ENCODE results near the gene HECW1.
"Not testable (repeated sequence)": the region's sequence is repeated elsewhere in the genome, so short reads cannot be mapped to it uniquely, and the experiment has no call there.

Gene HECW1

DNA sequence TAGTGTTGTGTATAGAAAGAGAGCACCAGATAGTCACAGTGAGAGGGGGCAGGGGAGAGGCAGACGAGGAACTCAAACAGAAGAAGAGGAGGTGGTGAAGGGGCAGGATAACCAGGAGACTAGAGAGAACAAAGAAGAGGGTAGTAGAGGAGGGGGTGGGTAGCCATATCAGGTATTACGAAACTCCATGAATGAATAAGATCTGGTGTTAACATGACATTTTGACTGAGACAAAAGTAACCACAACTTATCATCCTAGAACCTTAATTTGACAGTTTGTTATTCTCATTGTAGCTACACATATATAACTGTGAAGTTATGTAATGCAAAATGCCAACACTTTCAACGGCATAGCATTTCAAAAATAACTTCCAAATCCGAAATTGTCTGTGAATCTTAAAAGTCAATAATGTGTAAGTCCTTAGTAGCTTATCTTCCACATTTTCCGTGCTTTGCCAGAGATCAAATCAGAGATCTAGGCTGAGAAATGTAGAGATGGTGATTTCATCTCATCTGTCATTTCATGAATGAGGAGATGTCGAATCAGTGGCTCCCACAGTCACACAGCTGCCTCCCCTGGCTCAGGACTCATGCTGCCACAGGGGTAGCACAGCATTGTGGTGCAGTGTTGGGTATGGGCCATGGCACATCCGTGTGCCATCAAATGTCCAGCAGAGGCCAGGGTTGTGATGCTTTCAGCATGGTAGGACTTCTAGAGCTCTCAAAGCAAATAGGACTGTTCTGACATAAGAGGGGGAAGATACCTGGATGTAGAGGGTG is 202.1 kb downstream of the HECW1 start:
- peak; percentile 2 for DNase-seq

DNA sequence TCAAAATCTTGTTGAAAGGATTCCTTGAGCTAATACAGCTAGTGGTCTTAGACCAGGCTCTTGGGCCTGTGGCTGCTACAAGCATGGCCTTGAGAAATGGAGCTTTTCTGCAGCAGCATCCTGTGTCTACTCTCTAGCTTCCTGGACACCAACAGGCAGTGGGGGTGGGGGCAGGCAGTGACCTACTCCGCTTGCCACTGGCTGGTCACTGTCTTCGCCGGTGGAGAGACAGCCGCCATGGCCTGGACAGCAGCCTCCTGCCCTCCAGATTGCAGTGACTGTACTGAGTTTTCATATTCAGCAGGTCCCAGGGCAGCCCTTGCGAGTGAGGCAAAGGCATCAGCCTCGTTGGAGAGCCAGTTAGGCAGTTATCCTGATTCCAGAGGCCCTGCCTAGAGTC is 204.6 kb downstream of the HECW1 start:
- DNase-seq: no peak

DNA sequence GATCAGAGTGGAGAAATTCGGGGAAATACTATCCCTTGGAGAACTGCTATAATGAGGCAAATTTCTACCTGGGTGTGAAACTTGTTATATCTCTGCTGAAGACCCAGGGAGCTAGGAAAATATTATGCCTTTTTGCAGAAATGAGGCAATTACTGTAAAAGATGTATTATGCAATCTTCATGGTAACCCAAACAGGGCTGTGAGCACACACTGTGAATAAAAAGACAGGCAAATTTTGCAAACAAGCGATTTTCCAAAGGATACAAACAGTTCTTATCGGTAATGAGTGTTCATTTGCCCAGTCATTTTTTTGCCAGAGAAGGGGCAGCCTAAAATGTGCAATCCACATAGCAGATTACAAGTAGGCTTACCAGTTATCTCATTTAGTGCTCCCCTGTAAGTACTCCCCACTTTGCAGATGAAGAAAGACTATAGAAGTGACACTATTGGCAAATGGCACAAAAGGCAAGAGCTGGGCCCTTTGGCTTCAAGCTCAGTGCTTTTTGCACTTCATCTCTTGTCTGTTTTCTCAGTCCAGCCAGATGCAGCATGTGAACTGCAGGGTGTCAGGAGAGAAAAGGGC is 205.8 kb downstream of the HECW1 start:
- no peak for DNase-seq

DNA sequence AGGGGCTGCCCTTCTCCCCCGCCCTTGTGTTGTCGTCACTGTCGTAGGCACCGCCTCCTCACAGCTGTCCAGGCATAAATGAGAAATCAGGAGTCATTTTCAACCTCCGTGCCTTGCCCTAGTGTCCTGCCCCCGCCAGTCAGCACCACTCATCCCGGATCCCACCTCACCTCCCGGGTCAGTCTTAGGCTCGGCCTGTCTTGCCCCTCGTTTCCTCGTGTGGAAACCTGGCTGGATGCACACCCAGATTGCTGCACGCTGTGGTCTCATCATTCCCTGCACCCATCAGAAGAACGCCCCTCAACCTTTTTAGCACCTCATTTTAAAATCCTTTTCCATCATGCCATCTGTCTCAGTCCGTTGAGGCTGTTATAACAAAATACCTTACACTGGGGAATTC is 213.1 kb downstream of the HECW1 start:
- DNase-seq: no peak

DNA sequence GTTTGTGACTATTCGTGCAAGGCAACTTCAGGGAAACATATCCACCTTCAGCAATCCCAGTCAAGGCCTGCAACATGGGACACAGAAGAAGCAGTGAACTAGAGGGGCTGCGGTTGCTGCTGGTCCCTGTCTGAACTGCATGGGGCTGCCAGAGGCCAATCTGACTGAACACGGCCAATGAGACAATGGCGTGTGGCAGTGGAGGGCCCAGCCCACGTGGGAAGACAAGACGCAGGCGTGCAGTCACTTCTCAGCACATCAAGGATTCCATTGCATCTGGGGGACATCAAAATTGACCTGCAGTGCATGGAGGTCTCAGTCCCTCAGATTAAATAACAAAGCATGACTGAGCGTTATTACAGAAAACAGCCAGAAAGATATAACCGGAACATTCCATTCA is 215.9 kb downstream of the HECW1 start:
- DNase-seq: no peak

DNA sequence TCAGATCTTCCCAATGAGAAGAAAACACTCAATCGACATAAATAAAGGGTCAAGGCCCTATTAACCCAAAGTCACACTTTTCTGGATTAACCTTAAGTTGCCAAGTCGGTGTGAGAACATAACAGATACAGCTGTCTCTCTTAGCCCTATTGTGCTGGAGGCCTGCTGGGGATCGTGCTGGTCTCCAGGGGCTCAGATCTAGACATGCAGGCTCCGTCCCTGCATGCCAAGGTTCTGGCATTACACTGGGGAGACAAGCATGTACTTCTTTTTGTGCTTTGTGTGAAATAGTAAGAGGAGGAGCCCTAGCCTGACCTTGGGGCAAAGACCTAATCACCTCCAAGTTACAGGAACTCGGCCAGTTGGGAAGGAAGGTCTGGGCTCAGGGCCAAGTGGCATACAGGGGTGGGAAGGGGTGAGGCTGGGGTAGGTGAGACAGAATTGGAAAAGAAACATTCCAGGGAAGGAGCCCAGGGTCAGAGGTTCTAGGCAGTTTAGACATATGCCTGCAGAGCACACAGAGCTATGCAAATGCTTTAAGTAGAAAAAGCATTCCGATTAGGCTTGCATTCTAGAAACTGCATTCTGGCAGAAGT is 216.4 kb downstream of the HECW1 start:
- DNase-seq: no peak

DNA sequence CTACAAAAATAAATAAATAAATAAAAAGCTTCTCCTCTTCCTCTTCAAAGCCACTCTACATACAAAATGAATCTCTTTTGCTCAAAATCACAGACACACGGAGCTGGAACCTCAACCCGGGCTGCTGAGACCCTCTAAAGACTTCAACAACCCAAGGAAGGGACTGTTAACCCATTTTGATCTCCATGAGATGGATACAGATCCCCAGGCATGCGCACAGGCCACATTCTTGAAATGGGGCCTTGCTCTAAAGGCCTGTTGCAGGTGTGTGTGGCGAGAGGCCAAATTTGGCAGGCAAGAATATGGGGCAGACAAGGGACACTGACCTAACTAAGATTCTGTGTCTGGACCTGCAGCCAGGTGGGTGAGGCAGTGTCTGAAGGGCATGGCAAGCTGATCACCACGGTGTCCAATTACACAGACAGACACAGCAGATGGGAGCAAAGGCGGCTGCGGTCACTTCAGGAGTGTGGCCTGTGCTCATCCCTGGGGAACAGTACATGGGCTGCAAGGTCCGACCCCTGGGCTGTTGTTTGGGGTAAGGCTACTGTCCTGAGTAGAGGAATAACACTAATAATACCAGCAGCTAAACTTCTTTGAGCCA is 219.8 kb downstream of the HECW1 start:
- DNase-seq: no peak

DNA sequence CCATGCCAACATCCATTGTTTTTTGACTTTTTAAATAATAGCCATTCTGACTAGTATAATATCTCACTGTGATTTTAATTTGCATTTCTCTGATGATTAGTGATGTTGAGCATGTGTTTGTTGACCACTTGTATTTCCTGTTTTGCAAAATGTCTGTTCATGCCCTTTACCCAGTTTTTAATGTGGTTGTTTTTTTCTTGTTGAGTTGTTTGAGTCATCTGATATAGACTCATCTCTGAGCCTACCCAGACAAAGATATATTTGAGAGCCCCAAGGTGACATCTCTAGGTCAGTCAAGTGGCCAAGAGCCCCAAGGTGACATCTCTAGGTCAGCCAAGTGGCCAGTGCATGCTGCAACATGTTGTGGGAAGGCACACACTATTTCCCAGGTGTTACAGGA is 224.7 kb downstream of the HECW1 start:
- DNase-seq: no peak

DNA sequence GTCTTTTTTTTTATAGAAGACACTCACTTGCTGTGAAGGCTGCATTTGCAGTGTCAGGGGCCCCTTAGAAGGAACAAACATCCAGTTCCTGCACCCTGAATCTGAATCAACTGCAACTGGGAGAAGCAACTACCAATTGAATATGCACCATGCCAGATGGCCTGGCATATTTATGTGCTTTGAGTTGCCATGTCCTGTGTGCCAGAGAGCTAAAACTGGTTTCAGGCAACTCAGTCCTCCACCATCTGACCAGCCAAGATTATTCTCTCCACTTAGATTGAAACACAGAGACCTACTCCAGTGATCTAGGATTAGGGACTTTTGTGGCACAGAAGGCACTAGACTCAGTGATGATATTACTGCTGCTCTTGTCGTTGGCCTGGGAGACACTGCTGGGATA is 225.4 kb downstream of the HECW1 start:
- no peak for DNase-seq

DNA sequence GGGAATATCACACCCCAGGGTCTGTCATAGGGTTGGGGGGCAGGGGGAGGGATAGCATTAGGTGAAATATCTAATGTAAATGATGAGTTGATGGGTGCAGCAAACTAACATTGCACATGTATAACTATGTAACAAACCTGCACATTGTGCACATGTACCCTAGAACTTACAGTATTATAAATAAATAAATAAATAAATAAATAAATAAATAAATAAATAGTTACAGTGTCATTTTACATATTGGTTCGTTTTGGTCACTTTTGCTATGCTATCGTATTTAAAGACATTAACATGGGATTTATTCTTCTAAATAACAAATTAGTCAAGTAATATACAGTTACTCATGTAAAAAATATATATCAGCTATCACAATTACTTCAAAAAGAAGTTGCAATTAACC is 228.7 kb downstream of the HECW1 start:
- DNase-seq: no peak

DNA sequence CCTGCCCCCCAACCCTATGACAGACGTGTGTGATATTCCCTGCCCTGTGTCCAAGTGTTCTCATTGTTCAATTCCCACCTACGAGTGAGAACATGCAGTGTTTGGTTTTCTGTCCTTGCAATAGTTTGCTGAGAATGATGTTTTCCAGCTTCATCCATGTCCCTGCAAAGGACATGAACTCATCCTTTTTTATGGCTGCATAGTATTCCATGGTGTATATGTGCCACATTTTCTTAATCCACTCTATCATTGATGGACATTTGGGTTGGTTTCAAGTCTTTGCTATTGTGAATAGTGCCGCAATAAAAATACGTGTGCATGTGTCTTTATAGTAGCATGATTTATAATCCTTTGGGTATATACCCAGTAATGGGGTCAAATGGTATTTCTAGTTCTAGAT is 231.0 kb downstream of the HECW1 start:
- DNase-seq: not testable (repeated sequence)

DNA sequence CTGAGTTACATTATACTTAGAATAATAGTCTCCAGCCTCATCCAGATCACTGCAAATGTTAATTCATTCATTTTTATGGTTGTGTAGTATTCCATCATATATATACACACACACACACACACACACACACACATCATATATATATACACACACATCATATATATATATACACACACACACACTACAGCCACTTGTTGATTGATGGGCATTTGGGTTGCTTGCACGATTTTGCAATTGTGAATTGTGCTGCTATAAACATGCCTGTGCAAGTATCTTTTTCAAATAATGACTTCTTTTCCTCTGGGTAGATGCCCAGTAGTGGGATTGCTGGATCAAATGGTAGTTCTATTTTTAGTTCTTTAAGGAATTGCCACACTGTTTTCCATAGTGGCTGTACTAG is 233.2 kb downstream of the HECW1 start:
- not testable (repeated sequence) for DNase-seq

DNA sequence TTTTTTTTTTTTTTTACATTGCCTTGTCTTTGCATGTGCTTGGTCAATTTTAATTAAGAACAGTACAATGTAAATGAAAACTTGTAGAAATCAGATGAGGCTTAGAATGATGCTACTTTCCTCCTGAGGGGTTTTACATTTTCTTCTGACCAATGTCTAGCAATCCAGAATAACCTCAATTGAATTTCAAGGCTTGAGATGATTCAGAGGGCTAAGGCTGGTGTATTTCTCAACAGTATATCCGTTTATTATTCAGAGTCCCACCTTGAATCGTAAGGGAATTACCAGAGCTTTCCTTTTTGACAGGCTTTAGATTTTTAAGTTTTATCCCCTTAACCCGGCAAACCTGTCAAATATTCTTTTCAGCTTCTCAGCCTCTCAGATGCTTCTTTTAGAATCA is 239.2 kb downstream of the HECW1 start:
- no peak for DNase-seq

DNA sequence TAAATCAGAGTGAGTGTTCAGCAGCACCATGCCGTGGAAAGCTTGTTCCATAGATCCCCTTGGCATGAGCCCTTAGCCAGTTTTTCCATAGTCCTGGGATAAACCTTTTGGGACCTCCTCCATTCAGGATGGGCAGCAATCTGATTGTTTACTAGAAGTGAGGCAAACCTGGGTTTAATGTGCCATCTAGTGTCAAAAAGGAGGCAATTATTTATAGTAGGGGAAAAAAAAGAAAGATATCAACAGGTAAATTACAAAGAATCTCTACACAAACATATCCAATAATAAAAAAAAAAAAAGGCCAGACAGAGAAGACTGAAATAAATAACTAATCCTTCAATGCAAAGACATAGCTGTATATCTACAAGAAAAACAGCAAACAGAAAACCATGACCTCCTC is 241.5 kb downstream of the HECW1 start:
- DNase-seq: no peak

DNA sequence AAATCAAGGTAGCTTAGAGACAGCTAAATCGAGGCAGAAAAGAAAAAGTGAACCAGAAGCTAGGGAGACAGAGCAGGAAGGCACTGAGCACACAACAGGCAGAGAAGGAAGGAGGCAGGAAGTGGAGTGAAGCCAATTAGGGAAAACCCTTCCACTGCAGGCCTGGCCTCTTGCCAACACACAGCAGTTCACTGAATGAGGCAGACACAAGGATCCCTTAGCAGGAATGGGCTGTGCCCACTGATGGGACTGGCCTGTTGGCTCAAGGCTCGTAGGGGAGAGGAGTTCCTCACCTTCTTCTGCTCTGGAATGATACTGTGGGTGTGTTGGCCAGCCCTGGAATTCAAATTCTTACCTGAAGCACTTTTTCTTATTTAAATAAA is 250.2 kb downstream of the HECW1 start:
- no peak for DNase-seq

DNA sequence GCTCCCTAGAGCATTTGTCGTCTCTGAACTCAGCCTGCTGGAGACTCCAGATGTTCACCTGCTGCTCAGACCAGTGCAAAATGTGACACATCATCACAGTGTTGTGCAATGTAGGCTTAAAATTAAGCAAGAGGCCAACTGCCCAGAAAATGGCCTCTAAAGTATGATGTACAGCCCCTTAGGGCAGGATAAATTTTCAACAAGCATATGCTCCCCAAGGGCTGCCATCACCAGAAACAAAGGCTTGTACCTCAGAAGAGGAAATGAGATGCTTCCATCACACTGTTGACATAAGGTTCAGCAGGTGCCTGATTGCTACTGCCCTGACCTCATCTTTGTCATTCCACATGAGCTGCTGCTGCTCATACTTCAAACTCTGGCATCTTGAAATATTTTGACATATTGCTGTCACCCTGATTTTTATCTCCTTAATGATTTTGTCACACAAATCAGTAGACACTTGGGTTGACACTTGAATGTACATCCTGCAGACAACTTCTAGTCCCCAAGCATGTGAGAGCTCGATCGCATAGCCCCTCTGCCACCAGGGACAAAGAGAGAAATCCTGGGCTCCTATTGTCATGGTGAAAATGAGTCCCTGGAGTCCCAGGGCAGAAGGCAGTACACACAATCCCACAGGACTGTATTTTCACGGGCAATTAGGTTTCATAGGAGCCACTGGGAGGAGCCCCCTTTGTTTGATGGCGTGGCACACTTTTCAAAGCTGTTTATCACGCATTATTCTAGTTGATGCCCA is 250.8 kb downstream of the HECW1 start:
- DNase-seq: no peak

DNA sequence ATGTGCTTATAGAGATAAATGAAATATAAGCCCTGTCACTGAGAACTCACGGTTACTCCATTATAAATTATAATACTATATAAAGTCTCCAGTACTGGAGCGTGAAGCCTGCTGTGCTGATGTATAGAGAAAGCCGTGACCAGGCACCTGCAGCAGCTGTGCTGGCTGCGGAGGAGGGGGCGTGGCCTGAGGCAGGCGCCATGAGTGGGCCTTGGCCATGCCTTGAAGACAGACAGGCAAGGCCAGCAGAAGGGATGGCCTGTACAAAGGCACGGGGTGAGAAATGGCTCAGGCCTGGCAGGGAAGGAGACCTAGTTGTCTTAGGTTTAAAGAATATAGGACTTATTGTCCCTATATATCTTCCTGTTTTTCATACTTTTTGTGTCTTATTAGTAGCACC is 251.9 kb downstream of the HECW1 start:
- no peak for DNase-seq

DNA sequence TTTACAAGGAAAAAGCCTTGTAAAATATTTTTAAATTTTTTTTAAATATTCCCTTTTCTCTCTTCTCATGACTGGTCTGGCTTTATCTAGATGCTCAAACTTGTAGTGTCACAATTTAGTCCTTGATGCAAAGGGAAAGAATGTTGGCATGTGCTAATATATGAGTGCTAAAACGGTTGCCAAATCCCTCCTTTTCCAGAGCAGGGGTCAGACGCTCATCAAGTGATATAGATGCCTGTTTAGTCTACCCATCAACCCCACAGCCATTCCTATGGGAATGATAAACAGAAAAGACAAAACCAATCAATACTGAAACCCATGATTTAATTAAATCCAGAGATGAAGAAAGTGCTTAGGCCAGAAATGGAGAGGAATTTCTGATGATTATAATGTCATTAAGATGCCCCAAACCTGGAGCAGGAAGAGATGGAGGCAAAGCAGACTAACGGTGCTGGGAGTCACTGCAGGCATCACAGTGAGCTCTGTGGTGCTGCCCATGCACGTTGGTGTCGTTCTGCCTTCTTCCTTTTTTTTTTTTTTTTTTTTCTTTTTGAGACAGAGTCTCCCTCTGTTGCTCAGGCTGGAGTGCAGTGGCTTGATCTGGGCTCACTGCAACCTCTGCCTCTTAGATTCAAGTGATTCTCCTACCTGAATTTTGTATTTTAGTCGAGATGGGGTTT is 260.4 kb downstream of the HECW1 start:
- no peak for DNase-seq

DNA sequence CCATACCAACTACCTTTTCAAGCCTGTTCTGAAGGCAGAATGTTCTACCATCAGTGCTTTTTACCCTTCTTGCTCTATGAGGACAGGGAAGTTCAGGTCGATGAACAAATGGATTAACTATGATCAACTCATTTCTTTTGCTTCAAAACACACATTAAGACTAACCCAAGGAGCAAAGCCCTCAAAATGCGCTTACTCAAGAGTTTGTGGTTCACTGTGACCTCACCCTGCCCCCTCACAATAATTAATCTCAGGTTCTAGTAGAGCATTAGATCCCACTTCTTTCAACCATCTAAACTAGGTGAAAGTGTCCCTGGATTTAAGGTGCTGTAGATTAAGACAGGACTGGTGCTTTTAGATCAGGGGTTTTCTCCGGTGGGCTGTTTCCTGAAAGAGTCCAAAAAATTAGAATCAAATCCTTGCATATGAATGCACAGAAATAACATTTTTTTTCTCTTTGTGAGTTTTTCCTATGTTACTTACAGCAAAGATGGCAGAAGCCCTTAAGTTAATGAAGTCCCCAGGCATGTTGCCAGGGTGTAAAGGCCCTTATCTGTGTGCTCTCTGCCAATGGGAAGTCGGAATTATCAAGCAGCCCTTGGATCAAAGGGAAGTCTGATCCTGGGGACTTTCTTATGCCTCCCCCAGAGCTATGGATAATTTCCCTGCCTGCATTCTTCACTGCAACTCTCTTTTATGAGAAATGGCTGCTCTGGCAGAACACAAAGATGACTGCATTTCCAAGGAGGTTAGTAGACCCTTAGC is 264.9 kb downstream of the HECW1 start:
- no peak for DNase-seq

DNA sequence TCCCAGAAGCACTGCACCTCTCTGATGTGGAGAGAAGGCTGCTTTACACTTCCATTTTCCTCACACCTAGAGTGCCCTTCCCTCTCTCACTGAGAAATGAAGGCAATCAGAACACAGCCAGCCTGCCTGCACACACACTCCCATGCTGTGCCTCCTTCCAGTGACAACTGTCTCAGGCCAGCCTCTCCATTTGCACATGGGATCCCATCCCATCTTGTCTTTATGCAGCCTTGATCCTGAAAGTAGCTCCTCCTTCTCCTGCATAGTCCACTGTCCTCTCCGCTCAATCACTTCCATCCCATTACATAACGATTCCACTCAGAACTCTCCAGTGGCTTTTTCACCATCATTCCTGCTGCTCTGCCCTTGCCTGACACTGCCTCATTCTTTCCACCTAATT is 266.8 kb downstream of the HECW1 start:
- no peak for DNase-seq

DNA sequence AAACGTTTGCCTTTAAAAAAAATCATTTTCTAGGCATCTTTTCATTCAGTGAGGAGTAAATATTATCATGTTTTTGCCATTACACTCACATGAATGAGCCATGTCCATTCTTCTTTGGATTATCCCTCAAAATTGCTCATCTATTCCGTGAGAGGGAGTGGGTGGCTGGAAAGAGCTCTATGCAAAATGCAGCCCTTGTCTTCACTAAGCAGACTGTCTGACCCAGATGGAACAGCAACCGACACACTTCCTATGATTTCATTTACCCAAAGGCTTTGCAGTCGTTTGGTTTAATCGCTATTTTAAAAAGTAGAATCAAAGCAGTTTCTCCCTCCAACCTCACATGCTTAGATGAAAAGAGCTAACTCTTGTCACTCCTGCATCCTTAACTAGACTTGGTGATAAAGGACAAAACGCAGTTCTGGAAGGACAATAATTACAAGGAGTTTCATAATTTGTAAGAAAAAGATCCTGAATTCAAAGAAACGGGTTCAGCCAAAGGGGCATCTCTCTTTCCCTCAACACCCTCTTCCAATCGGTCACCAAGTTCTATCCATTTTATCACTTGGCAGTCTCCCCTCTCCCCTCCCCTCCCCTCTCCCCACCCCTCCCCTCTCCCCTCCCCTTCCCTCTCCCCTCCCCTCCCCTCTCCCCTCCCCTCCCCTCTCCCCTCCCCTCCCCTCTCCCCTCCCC is 272.3 kb downstream of the HECW1 start:
- DNase-seq: no peak

DNA sequence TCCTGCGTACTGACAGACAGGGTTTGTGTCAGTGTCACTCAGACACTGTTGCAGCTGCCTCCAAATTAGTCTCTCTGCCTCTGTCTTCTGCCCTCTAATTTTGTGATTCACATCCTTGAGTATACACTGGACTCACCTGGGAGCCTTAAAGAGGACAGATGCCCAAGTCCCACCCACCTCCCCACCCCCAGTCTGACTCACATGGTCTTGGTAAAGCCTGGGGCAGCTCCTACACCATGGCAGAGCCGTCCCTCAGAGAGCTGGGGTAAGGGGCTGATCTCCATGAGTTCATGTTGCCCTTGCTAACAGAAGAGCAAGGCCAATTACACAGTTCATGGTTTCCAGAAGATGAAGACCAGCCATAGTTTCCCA is 272.8 kb downstream of the HECW1 start:
- DNase-seq: no peak
